Uterus (tissue), 2 donors: ENCODE measurements around the gene KRR1.

ENCODE experiments used
- CTCF ChIP-seq, 4 experiments: fragments of 200-600 bp in 2 of 4; fragments of 450-650 bp in 2 of 4; sonication (generic) in 2 of 4; IDR thresholded peaks; one replicate each; pipeline ENCODE4 v1.5.1; 2016 to 2019; ENCODE audit warnings: antibody characterized with exemption in 4 of 4, mild to moderate bottlenecking in 2 of 4, moderate library complexity in 1 of 4
- POLR2A ChIP-seq, 2 donors: fragments of 450-650 bp; IDR thresholded peaks; one replicate each; pipeline ENCODE4 v1.6.1; 2016; ENCODE audit warnings: antibody characterized with exemption in 2 of 2, mild to moderate bottlenecking in 1 of 2, moderate library complexity in 1 of 2

GRCh38 chr12:75503866-75504265 lies 7.5 kb downstream of the KRR1 start:
- TF ChIP-seq CTCF (IDR thresholded peaks at IDR 0.05) (no peak), POLR2A (IDR thresholded peaks at IDR 0.05) (no peak)
